Activated B cell treated with CpG ODN at 0.5 μM for 24 hours (primary cell): Measurements from ENCODE around the gene MICU1. TPM values are rescaled to one million over a fixed set of nuclear protein-coding genes. Genes with fewer than 3 reads are reported as not detected.
A peak's percentile ranks its signal among the peaks of the same experiment; 100 is the strongest.

ENCODE experiments used
- ATAC-seq: fragments of 200-7000 bp; cut with Tn5 transposase; one replicate; pipeline ENCODE4 v1.10.0; 2021; ENCODE audit warnings: low read depth, mild to moderate bottlenecking, moderate library complexity
- CTCF ChIA-PET: fragments of 350-600 bp; sonication (Branson Sonifier 250); formaldehyde crosslinking; loops from one replicate; lab custom pipeline; 2021; ENCODE audit warnings: antibody characterized with exemption; lab: Charles Lee
- POLR2A ChIA-PET: fragments of 350-600 bp; sonication (Branson Sonifier 250); formaldehyde crosslinking; loops from one replicate; lab custom pipeline; 2021; ENCODE audit warnings: antibody characterized with exemption; lab: Charles Lee
- DNase-seq: peaks from one replicate; pipeline ENCODE4 v3.0.0; 2022
- H3K27ac Mint-ChIP-seq: one replicate; pipeline ENCODE4 v1.8.0; 2020; ENCODE audit warnings: mixed read lengths
- H3K27me3 Mint-ChIP-seq: one replicate; pipeline ENCODE4 v1.8.0; 2021; ENCODE audit warnings: mixed read lengths
- H3K36me3 Mint-ChIP-seq: one replicate; pipeline ENCODE4 v1.8.0; 2021; ENCODE audit warnings: low read depth, mixed read lengths
- H3K4me1 Mint-ChIP-seq: one replicate; pipeline ENCODE4 v1.8.0; 2021; ENCODE audit warnings: mixed read lengths
- H3K4me3 Mint-ChIP-seq: one replicate; pipeline ENCODE4 v1.8.0; 2020; ENCODE audit warnings: mild to moderate bottlenecking, mixed read lengths
- H3K9me3 Mint-ChIP-seq: one replicate; pipeline ENCODE4 v1.8.0; 2020; ENCODE audit warnings: mixed read lengths
- CTCF ChIP-seq: fragments of 200-600 bp; IDR thresholded peaks from one replicate; pipeline ENCODE4 v1.8.0; 2022; ENCODE audit warnings: antibody characterized with exemption, mild to moderate bottlenecking
- intact Hi-C: fragments of 100-400 bp; cut with micrococcal nuclease; formaldehyde crosslinking; loops from one replicate; pipeline ENCODE4 v1.15.1; 2024
- total RNA-seq: library from RNA; stranded (reverse); gene quantifications from 2 replicates; pipeline ENCODE4 v1.2.3, GENCODE V29; 2022

MICU1 gene
- total RNA-seq, 1 donor from 2014 or later = 27.4 TPM

GRCh38 chr10:72615970-72616369 lies 9.9 kb downstream of the MICU1 start:
- DNase-seq = no peak
- ATAC-seq = no peak
- no peak for TF ChIP-seq CTCF
- Mint-ChIP-seq H3K27ac (no peak overlapping the region), H3K36me3 (peaks cover 18% of the 10 kb centered on the region), H3K4me3 (no peak overlapping the region), H3K27me3 (no peaks in the 10 kb centered on the region), H3K9me3 (peaks cover 5% of the 10 kb centered on the region), H3K4me1 (peaks cover 18% of the 10 kb centered on the region)
- intact Hi-C loops = no loop called here
- POLR2A ChIA-PET = no interaction called here
- CTCF ChIA-PET = no interaction called here

DNA sequence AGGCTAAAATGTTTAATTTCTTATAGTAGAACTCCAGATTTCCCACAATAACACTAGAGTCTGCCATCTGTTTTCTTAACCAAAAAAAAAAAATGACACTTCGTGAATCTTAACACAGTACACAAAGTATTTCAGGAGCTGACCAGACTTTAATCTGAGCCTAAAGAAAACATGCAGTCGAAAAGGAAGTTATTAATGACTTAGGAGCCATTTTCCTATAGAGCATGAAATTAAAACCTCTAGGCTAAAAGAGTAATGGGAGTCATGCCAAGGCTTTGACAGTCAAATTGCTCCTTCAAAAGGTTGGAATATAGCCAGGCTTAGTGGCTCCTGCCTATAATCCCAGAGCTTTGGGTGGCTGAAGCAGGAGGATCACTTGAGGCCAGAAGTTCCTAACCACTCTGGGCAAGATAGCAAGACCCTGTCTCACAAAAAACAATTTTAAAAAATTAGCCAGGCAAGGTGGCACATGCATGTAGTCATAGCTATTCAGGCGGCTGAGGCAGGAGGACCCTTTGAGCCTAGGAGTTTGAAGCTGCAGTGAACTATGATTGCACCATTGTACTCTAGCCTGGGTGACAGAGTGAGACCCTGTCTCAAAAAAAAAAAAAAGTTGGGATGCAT lies 13.6 kb downstream of the MICU1 start:
- TF ChIP-seq CTCF = no peak
- intact Hi-C loops = no loop called here
- DNase-seq (no peak), ATAC-seq (no peak)
- ChIA-PET CTCF (no interaction called here), POLR2A (interaction anchor here (0.6 to 0.8 kb wide), 3 partner anchors 17 to 1234 kb away, joined by 3 to 4 read pairs (median 3); no protein-coding TSS in a partner anchor)
- H3K4me1 Mint-ChIP-seq = peaks cover 22% of the 10 kb centered on the region
- H3K27me3 Mint-ChIP-seq = no peaks in the 10 kb centered on the region
- peak overlapping the region; percentile 16 for H3K4me3 Mint-ChIP-seq
- H3K27ac Mint-ChIP-seq = peak overlapping the region; percentile 30
- H3K36me3 Mint-ChIP-seq = peaks cover 20% of the 10 kb centered on the region
- H3K9me3 Mint-ChIP-seq = peaks cover 5% of the 10 kb centered on the region

- H3K4me3 Mint-ChIP-seq = peak overlapping the region; percentile 16
- H3K4me1 Mint-ChIP-seq = peaks cover 22% of the 10 kb centered on the region
Measured at GRCh38 chr10:72611783-72612182, 14.1 kb downstream of the MICU1 start.

DNA sequence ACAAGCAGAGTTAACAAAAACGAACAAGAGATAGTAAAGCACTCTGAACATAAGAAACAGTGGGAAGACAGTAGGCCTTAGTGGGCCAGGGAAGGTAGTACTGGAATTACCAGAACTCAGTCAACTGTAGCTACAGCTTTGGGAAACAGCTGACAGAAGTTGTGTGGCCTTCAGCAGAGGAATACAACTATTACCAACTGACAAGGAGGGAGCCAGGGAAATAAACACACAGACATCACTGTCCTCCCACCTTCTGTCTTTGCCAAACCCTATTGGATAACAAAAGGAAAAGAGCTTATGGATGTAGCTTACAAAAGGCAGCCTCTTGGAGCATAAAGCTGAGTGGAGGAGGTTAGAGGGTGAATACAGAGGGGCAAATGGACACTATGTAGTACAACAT lies 15.4 kb downstream of the MICU1 start:
- ChIA-PET CTCF (no interaction called here), POLR2A (no interaction called here)
- ATAC-seq (no peak), DNase-seq (no peak)
- H3K4me1 Mint-ChIP-seq = peaks cover 20% of the 10 kb centered on the region
- H3K9me3 Mint-ChIP-seq = peaks cover 2% of the 10 kb centered on the region
- no peak for TF ChIP-seq CTCF
- no peaks in the 10 kb centered on the region for H3K27me3 Mint-ChIP-seq
- H3K27ac Mint-ChIP-seq = no peak overlapping the region
- peaks cover 10% of the 10 kb centered on the region for H3K36me3 Mint-ChIP-seq
- H3K4me3 Mint-ChIP-seq = no peak overlapping the region
- intact Hi-C loops = no loop called here

More at GRCh38 chr10:72611783-72612182, 14.1 kb downstream of the MICU1 start:
- Mint-ChIP-seq H3K9me3 (peaks cover 5% of the 10 kb centered on the region), H3K27ac (peak overlapping the region; percentile 30), H3K36me3 (peaks cover 17% of the 10 kb centered on the region), H3K27me3 (no peaks in the 10 kb centered on the region)
- intact Hi-C loops = no loop called here
- CTCF ChIA-PET = no interaction called here
- DNase-seq = no peak
- peak; percentile 10 for ATAC-seq
- no peak for TF ChIP-seq CTCF
- POLR2A ChIA-PET = interaction anchor here (0.6 to 0.8 kb wide), 3 partner anchors 17 to 1234 kb away, joined by 3 to 4 read pairs (median 3); no protein-coding TSS in a partner anchor

DNA sequence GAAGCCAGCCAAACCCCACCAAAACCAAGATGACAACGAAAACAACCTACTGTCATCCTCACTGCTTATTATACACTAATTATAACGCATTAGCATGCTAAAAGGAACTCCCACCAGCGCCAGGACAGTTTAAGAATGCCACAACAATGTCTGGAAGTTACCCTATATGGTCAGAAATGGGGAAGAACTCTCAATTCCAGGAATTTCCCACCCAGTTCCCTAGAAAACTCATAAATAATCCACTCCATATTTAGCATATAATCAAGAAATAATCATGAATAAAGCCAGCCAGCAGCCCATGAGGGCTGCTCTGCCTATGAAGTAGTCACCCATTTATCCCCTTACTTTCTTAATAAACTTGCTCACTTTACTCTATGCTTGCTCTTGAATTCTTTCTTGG lies 20.8 kb downstream of the MICU1 start:
- H3K4me3 Mint-ChIP-seq = no peak overlapping the region
- intact Hi-C loops = no loop called here
- peaks cover 6% of the 10 kb centered on the region for H3K4me1 Mint-ChIP-seq
- ChIA-PET CTCF (no interaction called here), POLR2A (no interaction called here)
- no peak for TF ChIP-seq CTCF
- peaks cover 7% of the 10 kb centered on the region for H3K36me3 Mint-ChIP-seq
- no peak for DNase-seq
- H3K27ac Mint-ChIP-seq = no peak overlapping the region
- H3K9me3 Mint-ChIP-seq = no peaks in the 10 kb centered on the region
- no peak for ATAC-seq
- H3K27me3 Mint-ChIP-seq = no peaks in the 10 kb centered on the region
